ENCODE data around the gene CUEDC2. TPM values are rescaled to one million over a fixed set of nuclear protein-coding genes. Genes with fewer than 3 reads are reported as not detected.

Gene CUEDC2
- total RNA-seq, 1 donor from 2014 or later = 57.7 TPM

- H3K27ac Mint-ChIP-seq (ENCODE audit: unreplicated experiment) = no peak overlapping the region
- H3K27me3 Mint-ChIP-seq (ENCODE audit: low read depth) = peaks cover 8% of the 10 kb centered on the region
- H3K9me3 Mint-ChIP-seq (ENCODE audit: low read depth) = no peaks in the 10 kb centered on the region
- peaks cover 27% of the 10 kb centered on the region for H3K4me1 Mint-ChIP-seq (ENCODE audit: low read depth)
- no peak for DNase-seq (ENCODE audit: low spot score)
- no peak for TF ChIP-seq CTCF (IDR thresholded peaks at IDR 0.05)
- no peak overlapping the region for H3K4me3 Mint-ChIP-seq (ENCODE audit: unreplicated experiment)
- peaks cover 5% of the 10 kb centered on the region for H3K36me3 Mint-ChIP-seq (ENCODE audit: low read depth)
These were observed 27.2 kb downstream of the CUEDC2 start for GRCh38 chr10:102405108-102405571.

GRCh38 chr10:102404361-102405107 lies 27.8 kb downstream of the CUEDC2 start:
- peaks cover 1% of the 10 kb centered on the region for H3K27me3 Mint-ChIP-seq (ENCODE audit: low read depth)
- H3K27ac Mint-ChIP-seq (ENCODE audit: unreplicated experiment) = no peak overlapping the region
- H3K9me3 Mint-ChIP-seq (ENCODE audit: low read depth) = no peaks in the 10 kb centered on the region
- peaks cover 26% of the 10 kb centered on the region for H3K4me1 Mint-ChIP-seq (ENCODE audit: low read depth)
- no peak for DNase-seq (ENCODE audit: low spot score)
- TF ChIP-seq CTCF (IDR thresholded peaks at IDR 0.05) = no peak
- peaks cover 5% of the 10 kb centered on the region for H3K36me3 Mint-ChIP-seq (ENCODE audit: low read depth)
- H3K4me3 Mint-ChIP-seq (ENCODE audit: unreplicated experiment) = no peak overlapping the region

GRCh38 chr10:102403115-102403514 lies 29.3 kb downstream of the CUEDC2 start:
- Mint-ChIP-seq H3K4me1 (ENCODE audit: low read depth) (peaks cover 27% of the 10 kb centered on the region), H3K36me3 (ENCODE audit: low read depth) (peaks cover 7% of the 10 kb centered on the region), H3K27ac (ENCODE audit: unreplicated experiment) (no peak overlapping the region), H3K4me3 (ENCODE audit: unreplicated experiment) (no peak overlapping the region), H3K9me3 (ENCODE audit: low read depth) (no peaks in the 10 kb centered on the region), H3K27me3 (ENCODE audit: low read depth) (no peaks in the 10 kb centered on the region)
- DNase-seq (ENCODE audit: low spot score) = no peak
- TF ChIP-seq CTCF (IDR thresholded peaks at IDR 0.05) = no peak

GRCh38 chr10:102402512-102402896 lies 29.9 kb downstream of the CUEDC2 start:
- Mint-ChIP-seq H3K36me3 (ENCODE audit: low read depth) (peaks cover 8% of the 10 kb centered on the region), H3K4me1 (ENCODE audit: low read depth) (peaks cover 29% of the 10 kb centered on the region), H3K4me3 (ENCODE audit: unreplicated experiment) (no peak overlapping the region), H3K9me3 (ENCODE audit: low read depth) (no peaks in the 10 kb centered on the region), H3K27me3 (ENCODE audit: low read depth) (no peaks in the 10 kb centered on the region), H3K27ac (ENCODE audit: unreplicated experiment) (no peak overlapping the region)
- TF ChIP-seq CTCF (IDR thresholded peaks at IDR 0.05) = no peak
- DNase-seq (ENCODE audit: low spot score) = no peak

GRCh38 chr10:102401735-102402511 lies 30.5 kb downstream of the CUEDC2 start:
- peak overlapping the region; percentile 8 for H3K27ac Mint-ChIP-seq (ENCODE audit: unreplicated experiment)
- H3K4me1 Mint-ChIP-seq (ENCODE audit: low read depth) = peaks cover 31% of the 10 kb centered on the region
- H3K4me3 Mint-ChIP-seq (ENCODE audit: unreplicated experiment) = no peak overlapping the region
- no peaks in the 10 kb centered on the region for H3K27me3 Mint-ChIP-seq (ENCODE audit: low read depth)
- peaks cover 8% of the 10 kb centered on the region for H3K36me3 Mint-ChIP-seq (ENCODE audit: low read depth)
- H3K9me3 Mint-ChIP-seq (ENCODE audit: low read depth) = no peaks in the 10 kb centered on the region
- DNase-seq (ENCODE audit: low spot score) = no peak
- no peak for TF ChIP-seq CTCF (IDR thresholded peaks at IDR 0.05)

Data from chondrocyte (in vitro differentiated cells).